IPS DF 4.7 (cell line): Measurements from ENCODE around the gene PDCD1.
"Not testable (repeated sequence)": the region's sequence is repeated elsewhere in the genome, so short reads cannot be mapped to it uniquely, and the experiment has no call there.

Experiments
- DNase-seq: peaks from one replicate; pipeline ENCODE4 v3.0.0-alpha.2; 2013; ENCODE audit warnings: low spot score; ENCODE audit errors: extremely low read depth

The PDCD1 gene

DNA sequence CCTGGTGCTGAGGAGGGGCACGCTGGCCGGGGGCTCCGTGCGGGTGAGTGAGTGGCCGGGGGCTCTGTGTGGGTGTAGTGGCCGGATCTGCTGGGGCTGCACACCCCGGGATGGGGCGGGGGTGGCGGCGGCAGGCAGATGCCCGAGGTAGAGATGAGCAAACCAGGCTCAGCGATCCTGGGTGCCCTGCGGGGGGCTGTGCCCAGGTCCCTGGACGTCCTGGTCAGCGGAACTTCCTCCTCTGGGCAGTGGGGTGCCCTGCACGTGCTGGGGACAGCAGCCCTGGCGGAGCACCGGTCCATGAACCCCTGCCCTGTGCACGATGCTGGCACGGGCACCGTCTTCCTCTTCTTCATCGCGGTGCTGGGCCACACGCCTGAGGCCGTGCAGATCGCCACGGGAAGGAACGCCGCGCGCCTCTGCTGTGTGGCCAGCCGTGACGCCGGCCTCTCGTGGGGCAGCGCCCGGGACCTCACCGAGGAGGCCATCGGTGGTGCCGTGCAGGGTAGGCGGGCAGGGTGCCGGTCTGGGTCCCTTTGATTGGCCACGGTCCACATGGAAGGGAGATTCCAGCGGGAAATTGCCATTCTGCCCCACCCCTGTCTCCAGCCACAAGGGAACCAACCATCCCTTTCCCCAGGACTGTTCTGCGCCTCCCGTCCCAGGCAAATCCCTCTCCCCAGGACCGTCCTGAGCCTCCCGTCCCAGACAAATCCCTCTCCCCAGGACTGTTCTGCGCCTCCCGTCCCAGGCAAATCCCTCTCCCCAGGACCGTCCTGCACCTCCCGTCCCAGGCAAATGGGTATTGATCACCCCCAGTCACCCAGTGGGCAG is 43.8 kb downstream of the PDCD1 start:
- DNase-seq, result no peak

DNA sequence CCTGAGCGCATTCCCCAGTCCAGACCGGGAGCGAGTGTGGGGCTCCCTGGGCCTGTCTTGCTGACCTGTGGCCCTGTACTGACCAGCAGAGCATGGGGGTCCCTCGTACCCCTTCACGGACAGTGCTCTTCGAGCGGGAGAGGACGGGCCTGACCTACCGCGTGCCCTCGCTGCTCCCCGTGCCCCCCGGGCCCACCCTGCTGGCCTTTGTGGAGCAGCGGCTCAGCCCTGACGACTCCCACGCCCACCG is 44.4 kb downstream of the PDCD1 start:
- DNase-seq, result no peak

DNA sequence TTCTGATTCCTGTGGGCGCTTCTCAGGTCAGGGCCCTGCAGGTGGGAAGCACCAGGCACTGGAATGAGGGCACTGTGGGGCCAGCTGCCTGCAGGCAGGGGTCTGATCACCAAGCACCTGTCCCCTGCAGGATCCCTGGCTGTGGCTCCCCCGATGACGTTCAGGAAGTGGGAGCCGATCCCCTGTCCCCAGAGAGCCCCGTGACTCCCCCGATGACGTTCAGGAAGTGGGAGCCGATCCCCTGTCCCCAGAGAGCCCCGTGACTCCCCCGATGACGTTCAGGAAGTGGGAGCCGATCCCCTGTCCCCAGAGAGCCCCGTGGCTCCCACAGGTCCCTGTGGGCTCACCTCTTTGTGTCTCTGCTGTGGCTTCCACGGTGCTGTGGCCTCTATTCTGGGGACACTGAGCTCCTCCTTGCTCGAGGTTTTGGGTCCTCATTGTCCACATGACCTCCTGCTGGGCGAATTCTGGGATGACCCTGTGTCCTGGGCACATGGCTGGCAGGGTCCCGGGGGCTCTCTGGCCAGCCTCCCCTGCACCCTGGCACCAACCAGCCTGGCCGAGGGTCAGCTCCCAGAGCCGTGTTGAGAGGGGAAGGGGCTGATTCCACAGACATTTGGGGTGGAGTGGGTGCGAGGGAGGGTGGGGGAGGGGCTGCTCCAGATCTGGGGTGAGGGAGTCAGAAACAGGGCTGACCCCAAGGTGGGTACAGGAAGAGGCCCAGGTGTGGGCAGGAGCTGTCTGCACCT is 44.9 kb downstream of the PDCD1 start:
- DNase-seq, result no peak

DNA sequence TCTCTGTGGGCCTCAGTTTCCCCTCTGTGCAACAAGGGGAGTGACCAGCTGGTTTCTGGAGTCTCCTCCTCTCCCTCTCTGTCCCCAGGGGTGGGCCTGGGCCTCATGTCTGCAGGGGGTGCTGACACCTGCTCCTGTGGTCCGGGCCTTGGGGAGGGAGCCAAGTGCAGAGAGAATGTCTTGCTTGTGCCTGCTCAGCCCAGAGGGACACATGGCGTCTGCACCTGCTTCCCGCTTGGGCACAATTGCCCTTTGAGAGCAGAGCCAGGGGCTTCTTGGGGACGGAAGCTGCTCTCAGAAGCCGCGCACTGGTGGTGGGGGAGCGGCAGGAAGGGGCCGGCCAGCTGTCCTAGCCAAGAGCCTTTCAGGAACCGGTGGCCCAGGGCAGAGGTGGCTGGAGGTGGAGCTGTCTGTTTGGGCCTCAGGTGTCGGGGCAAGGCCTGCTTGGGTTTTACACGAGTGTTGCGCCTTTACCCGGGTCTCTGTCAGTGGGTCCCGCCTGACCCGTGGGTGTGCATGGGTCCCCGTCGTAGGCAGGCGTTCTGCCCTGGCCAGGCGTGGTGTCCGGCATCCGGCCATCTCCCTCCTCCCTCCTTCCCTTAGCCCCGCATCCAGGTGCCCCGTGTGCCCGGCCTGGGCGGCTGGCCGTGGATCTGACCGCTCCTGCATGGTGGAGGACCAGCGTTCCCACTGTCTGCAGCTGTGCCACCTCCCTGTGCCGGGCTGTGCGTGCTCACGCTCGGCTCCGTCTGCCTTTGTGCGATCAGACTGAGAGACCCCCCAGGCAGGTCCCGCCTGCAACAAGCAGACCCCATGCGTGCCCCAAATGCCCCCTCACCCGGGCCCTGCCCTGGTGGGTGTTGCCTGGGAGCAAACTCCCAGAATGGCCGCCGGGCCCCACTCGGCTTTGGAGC is 45.7 kb downstream of the PDCD1 start:
- no peak for DNase-seq

DNA sequence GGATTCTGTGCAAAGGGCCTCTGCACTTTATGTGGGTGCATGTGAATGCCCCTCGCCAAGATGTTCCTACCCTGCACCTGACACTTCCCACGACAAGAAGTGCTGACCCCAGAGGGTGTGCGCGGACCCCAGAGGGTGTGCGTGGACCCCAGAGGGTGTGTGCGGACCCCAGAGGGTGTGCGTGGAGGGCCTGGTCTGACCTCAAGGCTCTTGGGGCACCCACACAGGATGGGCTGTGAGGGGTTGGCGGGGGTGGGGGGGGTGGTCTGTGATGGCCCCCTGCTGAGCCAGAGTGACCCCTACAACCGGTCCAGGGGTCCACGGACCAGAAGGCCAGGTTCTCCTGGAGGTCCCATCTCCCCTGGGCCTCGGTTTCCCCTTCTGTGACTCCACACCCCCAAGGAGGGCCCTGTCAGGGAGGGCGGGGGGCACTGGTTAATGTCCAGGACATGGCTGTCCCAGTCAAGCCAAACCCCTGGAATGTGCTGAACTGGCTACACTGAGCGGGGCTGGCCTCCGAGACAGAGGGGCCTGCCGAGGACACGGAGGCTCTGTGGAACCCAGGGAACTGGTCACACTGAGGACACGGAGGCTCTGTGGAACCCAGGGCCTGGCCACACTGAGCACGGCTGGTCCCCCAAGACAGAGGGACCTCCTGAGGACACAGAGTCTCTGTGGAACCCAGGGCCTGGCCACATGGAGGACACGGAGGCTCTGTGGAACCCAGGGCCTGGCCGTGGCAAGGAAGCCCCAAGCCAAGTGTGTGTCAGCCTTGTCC is 46.6 kb downstream of the PDCD1 start:
- no peak for DNase-seq

DNA sequence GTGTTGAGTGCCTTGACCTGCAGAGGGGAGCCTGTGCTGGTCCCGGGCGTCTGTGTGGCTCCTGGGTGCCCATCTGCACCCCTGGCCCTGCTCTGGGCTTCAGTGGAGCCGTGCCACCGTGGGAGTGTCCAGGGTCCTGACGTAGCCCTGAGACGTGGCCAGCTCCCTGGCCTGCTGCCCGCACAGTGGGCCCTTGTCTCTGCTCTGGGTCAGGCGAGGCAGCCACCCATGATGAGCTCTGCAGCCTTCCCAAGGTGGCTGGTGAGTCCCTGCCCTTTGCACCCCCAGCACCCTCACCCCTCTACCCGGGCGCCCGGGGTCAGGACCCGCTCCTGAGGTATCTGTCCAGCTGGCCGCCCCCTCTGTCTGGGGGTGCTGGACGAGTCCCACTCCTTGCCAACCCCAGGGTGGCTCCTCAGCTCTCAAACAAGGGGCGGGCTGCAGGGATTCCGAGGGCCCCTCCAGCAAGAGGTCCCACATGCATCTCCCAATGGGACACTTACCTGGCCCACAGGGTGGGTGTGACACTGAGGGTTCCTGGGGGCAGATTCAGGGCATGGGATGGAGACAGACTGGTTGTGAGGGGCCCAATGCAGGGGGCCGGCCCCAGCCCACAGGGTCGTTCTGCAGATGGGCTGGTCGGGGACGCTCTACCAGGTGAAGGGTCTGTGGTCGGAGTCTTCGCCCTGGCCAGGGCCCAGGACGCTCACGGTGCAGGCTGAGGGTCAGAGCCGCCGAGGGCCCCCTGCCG is 47.3 kb downstream of the PDCD1 start:
- no peak for DNase-seq

DNA sequence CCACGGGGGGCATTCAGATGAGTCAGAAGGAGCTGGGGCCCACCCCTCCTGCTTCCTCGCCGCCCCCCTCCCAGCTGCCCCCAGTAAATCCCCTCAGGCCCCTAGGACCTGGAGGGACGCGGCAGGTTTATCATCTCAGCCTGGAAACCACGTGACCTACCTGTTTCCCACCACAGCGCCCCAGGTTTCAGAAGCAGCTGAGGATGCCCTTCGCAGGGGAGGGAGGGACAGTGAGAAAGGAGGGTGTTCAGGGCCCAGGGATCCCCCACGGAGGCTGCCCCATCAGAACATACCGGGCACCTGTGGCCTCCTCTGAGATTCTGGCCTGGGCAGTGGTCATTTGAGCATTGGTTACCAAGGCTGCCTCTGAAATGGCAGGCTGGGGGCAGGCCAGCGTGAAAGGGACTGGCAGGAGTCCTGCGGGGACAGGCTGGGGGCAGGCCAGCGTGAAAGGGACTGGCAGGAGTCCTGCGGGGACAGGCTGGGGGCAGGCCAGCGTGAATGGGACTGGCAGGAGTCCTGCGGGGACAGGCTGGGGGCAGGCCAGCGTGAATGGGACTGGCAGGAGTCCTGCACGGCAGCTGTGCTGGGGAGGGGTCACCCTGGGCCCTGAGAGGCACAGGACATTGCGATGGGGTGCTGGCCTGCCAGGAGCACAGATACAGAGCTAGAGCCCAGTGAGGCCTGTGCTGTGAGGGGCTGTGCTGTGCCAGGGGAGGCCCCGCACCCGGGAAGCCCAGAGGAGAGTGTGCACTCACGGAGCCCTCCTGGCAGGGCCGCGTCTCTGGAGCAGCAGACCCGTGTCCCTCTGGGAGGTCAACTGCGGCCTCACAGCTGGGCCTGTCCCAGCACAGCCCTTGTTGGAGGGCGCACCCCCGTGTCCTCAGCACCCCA is 48.1 kb downstream of the PDCD1 start:
- DNase-seq, result no peak

DNA sequence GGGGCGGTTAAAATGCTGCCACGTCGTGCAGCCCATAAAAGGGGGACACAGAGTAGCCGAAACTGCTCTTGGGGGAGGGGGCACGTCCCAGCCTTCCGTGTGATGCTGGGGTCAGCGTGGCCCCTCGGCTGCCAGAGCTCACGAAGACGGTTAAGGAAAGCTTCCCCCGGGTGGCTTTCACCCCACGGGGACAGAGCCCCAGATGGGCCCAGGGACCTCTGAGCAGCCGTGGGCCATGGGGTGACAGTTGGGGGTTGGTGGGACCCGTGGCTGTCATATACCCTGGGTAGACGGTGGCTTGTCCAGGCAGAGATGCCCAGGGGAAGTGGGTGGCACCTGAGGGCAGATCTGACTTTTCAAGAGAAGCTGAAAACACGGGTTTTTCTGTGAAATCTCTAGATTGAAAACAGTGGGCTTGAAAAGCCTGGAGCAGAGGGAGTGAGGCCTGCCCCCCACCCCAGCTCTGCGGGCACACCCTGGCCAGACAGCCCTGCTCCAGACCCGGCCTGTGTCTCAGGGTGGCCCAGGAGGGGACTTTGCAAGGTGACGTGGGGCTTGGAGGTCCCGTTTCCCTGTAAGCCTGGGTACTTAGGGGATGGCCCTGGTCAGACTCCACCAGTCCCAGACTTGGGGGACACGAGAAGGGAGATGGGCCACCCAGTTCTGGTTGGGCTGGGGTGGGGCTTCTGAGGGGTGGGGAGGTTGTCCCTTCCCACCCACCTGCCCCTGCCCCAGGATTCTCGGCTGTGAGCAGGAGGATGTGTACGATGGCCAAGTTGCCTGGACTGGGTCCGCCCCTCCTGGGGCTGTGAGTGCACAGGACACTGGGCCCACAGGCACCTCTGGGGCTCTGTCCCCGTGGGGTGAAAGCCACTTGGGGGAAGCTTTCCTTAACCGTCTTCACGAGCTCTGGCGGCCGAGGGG is 49.0 kb downstream of the PDCD1 start:
- DNase-seq, result no peak

DNA sequence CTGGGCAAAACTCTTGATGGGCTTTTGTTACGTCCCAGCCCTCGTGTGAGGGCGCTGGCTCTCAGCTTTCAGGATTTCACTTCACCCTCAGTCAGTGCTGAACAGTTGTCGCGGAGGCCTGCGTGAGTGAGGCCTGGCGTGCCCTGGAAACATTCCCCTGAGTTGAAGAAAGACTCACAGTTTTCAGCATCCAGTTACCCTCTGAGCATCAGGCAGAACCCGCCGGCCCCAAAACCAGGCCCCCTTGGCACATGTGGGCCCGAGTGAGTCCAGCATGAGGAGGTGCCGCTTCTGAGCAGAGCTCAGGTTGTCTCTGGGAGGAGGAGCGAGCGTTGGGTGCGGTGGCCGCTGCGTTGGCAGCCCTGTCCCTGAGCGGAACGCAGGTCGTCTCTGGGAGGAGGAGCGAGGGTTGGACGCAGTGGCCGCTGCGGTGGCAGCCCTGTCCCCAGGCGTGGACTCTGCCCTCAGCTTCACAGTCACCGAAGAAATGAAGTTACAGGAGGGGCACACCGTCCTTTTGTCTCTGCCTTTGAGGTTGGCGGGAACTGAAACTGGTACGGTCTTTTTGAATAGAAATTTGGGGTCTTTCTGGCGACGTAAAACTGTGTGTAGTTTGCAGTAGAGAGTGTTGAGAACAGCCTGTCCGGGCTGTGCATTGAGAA is 49.8 kb downstream of the PDCD1 start, which contains the start of gene NEU4:
Gene NEU4, plus strand, starts transcription at position 473 of the 662 bp plus-strand sequence. CDS start 5,292 bp downstream, outside the sequence.
- DNase-seq, result no peak

DNA sequence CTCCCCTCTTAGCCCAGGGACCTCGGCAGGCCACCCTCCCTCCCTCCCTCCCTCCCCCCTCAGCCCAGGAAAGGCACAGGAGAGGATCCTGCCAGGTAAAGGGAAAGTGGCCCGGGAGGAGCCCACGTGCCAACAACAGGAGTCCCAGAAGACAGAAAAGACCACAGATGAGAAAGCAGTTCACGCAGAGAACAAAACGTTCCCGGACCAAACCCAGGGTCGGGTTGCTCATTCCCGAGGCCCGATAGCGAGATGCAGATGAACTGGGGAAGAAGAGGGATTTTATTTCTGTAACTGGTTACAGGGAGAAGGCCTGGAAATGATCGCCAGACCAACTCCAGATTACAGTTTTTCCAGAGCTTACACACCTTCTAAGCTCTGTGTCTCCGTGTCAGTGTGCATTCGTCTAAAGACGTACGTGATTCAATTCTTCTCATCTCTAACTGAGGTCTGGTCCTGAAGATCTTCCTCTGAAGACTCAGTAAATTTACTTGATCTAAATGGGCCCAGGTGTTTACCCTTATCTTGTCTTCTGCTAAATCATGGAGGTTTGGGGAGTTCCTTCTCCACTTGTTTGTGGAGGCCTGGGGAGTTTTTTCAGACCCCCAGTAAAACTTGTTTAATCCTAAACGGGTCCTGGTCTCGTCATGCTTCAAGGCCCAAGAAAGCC is 50.5 kb downstream of the PDCD1 start:
- DNase-seq, result no peak

DNA sequence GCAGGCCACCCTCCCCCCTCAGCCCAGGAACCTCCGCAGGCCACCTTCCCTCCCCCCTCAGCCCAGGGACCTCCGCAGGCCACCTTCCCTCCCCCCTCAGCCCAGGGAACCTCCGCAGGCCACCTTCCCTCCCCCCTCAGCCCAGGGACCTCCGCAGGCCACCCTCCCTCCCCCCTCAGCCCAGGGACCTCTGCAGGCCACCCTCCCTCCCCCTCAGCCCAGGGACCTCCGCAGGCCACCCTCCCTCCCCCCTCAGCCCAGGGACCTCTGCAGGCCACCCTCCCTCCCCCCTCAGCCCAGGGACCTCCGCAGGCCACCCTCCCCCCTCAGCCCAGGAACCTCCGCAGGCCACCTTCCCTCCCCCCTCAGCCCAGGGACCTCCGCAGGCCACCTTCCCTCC is 52.5 kb downstream of the PDCD1 start:
- DNase-seq, result not testable (repeated sequence)

DNA sequence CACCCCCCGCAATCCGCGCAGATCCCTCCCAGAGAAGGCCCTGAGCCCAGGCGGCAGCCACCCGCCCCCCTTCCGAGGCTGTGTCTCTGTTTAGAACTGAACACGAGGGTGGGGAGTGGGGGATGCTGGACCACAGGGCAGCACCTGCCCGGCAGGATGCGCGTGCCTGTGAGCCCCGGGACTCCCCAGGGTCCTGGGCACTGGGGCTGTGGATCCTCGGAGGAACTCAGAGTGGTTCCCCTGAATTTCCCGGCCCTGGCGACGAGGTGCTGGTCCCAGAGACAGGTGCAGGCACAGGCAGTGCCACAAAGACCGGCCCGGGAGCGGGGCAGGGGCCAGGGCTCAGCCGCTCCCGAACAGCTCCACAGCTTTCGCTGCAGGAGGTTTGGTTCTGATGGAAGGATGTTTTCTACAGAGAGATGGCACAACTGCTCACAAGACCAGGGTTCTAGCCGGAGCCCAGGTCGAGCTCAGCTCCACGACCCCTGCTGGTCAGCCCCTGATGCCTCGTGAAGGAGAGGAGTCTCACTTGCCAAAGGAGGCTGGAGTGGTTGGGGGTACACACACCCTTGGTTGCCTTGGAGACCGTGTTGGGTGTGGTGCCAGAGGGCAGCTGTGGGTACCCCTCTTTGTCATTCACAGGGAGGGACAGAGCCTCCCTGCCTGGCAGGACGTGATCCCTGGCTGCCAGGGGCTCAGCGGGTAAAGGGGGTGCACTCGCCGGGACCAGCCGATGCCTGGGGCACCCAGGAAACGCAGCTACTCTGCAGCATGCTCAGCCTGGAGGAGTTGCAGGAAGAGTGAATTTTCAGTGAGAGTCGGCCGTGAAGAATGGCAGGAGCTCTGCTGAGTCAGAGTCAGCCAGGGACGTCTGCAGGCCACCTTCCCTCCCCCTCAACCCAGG is 54.1 kb downstream of the PDCD1 start:
- no peak for DNase-seq

DNA sequence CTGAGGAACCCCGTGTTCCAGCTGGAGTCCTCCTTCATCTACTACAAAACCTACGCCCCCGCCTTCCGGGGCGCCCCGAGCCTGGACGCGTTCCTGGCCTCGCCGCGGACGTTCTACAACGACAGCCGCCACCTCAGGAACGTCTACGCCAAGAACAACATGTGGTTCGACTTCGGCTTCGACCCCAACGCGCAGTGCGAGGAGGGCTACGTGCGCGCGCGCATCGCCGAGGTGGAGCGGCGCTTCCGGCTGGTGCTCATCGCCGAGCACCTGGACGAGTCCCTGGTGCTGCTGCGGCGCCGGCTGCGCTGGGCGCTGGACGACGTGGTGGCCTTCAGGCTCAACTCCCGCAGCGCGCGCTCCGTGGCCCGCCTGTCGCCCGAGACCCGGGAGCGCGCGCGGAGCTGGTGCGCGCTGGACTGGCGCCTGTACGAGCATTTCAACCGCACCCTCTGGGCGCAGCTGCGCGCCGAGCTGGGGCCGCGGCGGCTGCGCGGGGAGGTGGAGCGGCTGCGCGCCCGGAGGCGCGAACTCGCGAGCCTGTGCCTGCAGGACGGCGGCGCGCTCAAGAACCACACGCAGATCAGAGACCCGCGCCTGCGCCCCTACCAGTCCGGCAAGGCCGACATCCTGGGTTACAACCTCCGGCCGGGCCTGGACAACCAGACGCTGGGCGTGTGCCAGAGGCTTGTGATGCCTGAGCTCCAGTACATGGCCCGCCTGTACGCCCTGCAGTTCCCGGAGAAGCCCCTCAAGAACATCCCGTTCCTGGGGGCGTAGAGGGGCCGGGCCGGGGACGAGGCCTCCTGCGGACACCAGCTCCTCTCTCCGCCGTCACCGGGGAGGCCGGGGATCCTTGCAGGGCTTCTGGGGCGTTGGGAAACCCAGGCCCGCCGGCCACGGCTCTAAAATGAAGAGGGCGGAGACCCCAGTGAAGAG is 55.0 kb downstream of the PDCD1 start:
- no peak for DNase-seq

DNA sequence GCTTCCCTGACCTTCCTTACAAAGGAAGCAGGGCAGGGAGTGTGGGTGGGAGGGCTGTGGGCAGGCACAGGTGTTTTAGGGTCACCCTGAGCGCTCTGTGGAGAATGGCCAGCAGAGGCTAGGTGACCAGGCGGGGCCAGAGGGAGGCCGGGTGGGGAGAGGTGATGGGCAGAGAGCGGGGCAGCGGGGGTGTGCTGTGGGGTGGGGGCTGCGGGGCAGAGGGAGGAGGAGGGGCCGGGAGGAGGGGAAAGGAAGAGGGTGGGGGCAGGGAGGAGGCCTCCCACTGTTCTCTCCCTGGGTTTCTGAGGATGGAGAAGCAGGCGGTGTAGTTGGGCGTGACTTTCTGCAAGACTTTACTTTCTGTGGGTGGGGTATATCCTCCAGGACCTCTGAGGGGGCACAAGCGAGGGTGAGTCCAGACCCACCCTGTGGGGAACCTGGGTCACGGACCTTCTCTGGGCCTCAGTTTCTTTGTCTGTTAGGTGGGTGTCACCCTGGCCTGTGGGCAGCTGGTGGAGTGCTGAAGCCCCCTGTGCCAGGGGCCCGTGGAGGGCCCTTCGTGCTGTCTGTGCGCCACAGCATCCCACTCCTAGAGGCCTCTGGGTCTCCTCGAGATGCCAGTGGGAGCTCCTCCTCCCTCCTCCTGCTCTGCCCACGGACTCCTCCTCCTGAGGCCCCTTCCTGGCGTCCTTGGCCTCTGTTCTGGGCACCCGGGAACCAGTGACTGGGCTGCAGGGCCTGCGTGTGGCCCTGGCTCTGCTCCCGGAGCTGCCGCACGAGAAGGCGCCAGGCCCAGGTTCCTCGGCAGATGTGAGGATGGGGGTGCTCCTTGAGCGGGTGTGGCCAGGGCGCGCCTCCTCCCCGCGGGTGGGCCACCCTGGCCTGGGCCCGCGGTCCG is 56.0 kb downstream of the PDCD1 start:
- no peak for DNase-seq
